Measurements from ENCODE around the gene ADSS1. TPM values are rescaled to one million over a fixed set of nuclear protein-coding genes. Genes with fewer than 3 reads are reported as not detected.
A peak's percentile ranks its signal among the peaks of the same experiment; 100 is the strongest.

ADSS1 gene
- total and polyA plus RNA-seq, 10 donors = 2.7 to 11.7 (median 5.1) TPM

DNA sequence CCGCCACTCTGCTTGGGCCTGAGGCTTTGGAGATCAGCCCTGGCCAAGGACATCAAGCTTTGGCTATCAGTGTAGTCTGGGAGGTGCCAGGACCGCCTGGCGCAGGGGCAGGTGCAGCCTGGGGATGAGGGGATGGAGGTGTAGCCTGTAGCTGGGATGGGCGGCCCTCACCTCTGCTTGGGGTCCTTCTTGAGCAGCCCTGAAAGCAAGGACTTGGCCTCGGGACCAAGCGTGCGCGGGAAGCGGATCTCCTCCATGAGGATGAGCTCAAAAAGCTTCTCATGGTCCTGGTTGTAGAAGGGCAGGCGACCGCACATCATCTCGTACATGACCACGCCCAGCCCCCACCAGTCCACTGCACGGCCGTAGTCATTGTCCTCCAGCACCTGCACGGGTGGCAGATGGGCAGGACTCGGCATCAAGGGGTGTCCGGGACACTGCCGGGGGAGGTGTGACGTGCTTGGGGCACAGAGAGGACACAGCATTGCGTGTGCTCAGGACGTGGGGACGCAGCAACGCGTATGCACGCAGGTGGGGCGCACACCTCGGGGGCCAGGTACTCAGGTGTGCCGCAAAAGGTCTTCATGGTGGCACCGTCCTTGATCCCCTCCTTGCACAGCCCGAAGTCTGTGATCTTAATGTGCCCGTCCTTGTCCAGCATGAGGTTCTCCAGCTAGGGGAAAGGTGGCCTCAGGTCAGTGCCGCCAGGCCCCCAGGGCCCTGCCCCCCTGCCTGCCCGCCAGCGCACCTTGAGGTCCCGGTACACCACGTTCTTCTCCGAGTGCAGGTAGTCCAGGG lies 48.9 kb downstream of the ADSS1 start:
- TF ChIP-seq POLR2A (IDR thresholded peaks at IDR 0.05) (no peak), POLR2AphosphoS5 (IDR thresholded peaks at IDR 0.05) (peak in 1 of 3 donors; percentile 52)
- H3K9me3 ChIP-seq = peaks cover 0 to 9% (median 5%) of the 10 kb centered on the region in 8 donors
- 89 to 95% (median 94%) methylated on average over 33 to 38 of the region's 38 CpGs for WGBS, 5 donors
- peaks cover 0 to 86% (median 61%) of the 10 kb centered on the region in 6 donors for H3K36me3 ChIP-seq
- DNase-seq = no peak
- H3K4me3 ChIP-seq = no peak overlapping the region
- no peak overlapping the region for H3K27ac ChIP-seq
- H3K4me1 ChIP-seq = peaks cover 12 to 33% (median 19%) of the 10 kb centered on the region in 6 donors
- no peaks in the 10 kb centered on the region for H3K27me3 ChIP-seq (replicated peaks in 1 of 7)
- intact Hi-C loops (cut with DNase I; ENCODE audit: low total_unique reads) = no loop called here

DNA sequence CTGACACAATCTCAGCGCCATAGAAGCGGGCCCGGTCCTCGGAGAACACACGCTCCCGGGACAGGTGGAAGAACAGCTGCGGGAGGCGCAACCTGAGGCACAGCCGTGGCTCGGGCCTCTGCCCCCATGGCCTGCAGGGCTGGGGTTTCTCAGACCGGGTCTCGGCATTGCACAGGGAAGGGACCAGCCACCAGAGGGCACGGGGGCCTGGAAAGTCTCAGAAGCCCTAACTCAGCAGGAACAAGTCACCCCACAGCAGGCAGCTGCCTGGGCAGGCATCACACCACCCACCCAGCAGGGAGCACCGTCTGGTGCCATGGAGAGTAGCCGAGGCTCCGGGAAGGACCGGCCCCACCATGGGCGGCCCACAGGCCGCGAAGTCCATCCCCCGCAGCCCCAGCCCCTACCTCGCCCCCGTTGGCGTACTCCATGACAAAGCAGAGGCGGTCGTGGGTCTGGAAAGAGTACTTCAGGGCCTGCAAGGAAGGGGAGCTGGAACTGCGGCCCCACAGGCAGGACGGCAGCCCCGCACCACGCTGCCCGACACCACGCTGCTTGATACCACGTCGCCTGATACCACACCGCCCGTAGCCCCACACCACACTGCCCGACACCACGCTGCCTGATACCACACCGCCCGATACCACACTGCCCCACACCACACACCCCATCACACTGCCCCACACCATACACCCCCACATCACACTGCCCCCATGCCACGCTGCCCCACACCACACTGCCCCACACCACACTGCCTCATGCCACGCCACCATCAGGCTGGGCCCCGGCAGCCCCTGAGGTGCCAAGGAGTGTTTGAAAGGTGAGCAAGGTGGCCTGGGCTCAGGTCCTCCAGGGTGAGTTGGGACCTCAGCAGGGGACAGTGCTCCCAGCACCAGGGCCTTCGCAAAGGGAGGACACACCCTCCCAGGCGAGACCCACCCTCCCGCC lies 49.8 kb downstream of the ADSS1 start:
- peaks cover 0 to 95% (median 63%) of the 10 kb centered on the region in 6 donors for H3K36me3 ChIP-seq
- intact Hi-C loops (cut with DNase I; ENCODE audit: low total_unique reads) = no loop called here
- H3K27me3 ChIP-seq (replicated peaks in 1 of 7) = no peaks in the 10 kb centered on the region
- H3K4me1 ChIP-seq = peaks cover 4 to 26% (median 10%) of the 10 kb centered on the region in 6 donors
- peak in 1 of 3 donors; percentile 12 for TF ChIP-seq POLR2AphosphoS5 (IDR thresholded peaks at IDR 0.05)
- TF ChIP-seq, protein P1, sequence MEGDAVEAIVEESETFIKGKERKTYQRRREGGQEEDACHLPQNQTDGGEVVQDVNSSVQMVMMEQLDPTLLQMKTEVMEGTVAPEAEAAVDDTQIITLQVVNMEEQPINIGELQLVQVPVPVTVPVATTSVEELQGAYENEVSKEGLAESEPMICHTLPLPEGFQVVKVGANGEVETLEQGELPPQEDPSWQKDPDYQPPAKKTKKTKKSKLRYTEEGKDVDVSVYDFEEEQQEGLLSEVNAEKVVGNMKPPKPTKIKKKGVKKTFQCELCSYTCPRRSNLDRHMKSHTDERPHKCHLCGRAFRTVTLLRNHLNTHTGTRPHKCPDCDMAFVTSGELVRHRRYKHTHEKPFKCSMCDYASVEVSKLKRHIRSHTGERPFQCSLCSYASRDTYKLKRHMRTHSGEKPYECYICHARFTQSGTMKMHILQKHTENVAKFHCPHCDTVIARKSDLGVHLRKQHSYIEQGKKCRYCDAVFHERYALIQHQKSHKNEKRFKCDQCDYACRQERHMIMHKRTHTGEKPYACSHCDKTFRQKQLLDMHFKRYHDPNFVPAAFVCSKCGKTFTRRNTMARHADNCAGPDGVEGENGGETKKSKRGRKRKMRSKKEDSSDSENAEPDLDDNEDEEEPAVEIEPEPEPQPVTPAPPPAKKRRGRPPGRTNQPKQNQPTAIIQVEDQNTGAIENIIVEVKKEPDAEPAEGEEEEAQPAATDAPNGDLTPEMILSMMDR (IDR thresholded peaks at IDR 0.05 in 8 of 11, conservative IDR thresholded peaks at IDR 0.05 in 3 of 11) = no peak
- TF ChIP-seq POLR2A (IDR thresholded peaks at IDR 0.05) = no peak
- DNase-seq = no peak
- H3K27ac ChIP-seq = no peak overlapping the region
- peaks cover 0 to 9% (median 5%) of the 10 kb centered on the region in 8 donors for H3K9me3 ChIP-seq
- no peak overlapping the region for H3K4me3 ChIP-seq
- 90 to 96% (median 92%) methylated on average over 15 to 46 of the region's 46 CpGs for WGBS, 5 donors

DNA sequence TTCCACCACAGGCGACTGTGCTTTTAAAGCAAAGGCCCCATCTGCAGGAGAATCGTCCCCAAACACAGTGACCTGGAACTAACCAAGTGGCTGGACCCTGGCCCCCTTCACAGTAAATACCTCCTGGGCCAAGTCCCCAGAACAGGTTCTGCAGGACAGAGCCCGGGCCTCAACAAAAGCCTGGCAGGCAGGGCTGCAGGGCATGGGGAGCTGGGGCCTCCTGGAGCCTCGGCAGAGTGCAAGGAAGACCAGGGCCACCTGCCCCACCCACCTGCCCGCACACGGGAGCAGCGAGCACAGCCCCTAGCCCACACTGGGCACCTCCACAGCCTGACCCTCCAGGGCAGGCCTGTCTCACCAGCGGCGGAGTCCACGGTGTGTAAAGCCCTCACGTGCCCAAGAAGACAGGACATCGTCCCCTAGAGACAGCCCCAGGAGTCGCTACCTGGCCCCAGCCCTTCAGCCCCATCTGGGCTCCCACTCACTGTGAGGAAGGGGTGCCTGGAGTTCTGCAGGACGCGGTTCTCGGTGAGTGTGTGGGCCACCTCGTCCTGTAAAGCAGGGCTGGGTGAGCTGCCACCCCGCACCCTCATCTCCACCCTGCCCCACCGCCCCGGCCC lies 50.5 kb downstream of the ADSS1 start:
- H3K27ac ChIP-seq = no peak overlapping the region
- TF ChIP-seq POLR2AphosphoS5 (IDR thresholded peaks at IDR 0.05) = no peak
- TF ChIP-seq POLR2A (IDR thresholded peaks at IDR 0.05) = no peak
- TF ChIP-seq, protein P1 (IDR thresholded peaks at IDR 0.05 in 8 of 11, conservative IDR thresholded peaks at IDR 0.05 in 3 of 11) = no peak
- H3K27me3 ChIP-seq (replicated peaks in 1 of 7) = no peaks in the 10 kb centered on the region
- peaks cover 0 to 100% (median 66%) of the 10 kb centered on the region in 6 donors for H3K36me3 ChIP-seq
- H3K9me3 ChIP-seq = peaks cover 0 to 9% (median 5%) of the 10 kb centered on the region in 8 donors
- peaks cover 0 to 24% (median 5%) of the 10 kb centered on the region in 6 donors for H3K4me1 ChIP-seq
- 88 to 92% (median 91%) methylated on average over 7 to 20 of the region's 20 CpGs for WGBS, 5 donors
- H3K4me3 ChIP-seq = no peak overlapping the region
- no peak for DNase-seq
- intact Hi-C loops (cut with DNase I; ENCODE audit: low total_unique reads) = no loop called here

DNA sequence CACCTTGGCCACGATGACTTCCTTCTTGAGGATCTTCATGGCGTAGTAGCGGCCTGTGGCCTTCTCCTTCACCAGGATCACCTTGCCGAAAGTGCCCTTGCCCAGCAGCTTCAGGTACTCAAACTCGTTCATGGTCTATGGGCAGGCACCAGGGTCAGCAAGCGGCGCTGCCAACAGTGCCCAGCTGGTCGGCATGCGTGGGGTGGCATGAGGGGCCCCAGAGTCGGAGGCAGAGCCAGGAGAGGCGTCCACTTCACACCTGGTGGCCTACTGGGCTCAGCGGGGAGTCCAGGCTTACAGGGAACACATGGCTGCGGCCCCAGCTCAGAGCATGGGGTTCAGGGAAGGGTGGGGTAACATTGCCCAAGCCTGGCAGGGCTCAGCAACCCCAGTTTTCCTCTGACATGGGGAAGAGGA lies 51.1 kb downstream of the ADSS1 start:
- peaks cover 0 to 100% (median 68%) of the 10 kb centered on the region in 6 donors for H3K36me3 ChIP-seq

More for the DNA sequence above, 51.1 kb downstream of the ADSS1 start:
- H3K27ac ChIP-seq = no peak overlapping the region
- intact Hi-C loops (cut with DNase I; ENCODE audit: low total_unique reads) = no loop called here
- no peaks in the 10 kb centered on the region for H3K27me3 ChIP-seq (replicated peaks in 1 of 7)
- H3K9me3 ChIP-seq = peaks cover 0 to 9% (median 5%) of the 10 kb centered on the region in 8 donors
- peaks cover 0 to 21% (median 5%) of the 10 kb centered on the region in 6 donors for H3K4me1 ChIP-seq
- no peak overlapping the region for H3K4me3 ChIP-seq
- 88 to 99% (median 91%) methylated on average over 7 to 13 of the region's 13 CpGs for WGBS, 5 donors
- no peak for DNase-seq
- TF ChIP-seq, protein P1 (IDR thresholded peaks at IDR 0.05 in 8 of 11, conservative IDR thresholded peaks at IDR 0.05 in 3 of 11) = no peak
- TF ChIP-seq POLR2A (IDR thresholded peaks at IDR 0.05) (no peak), POLR2AphosphoS5 (IDR thresholded peaks at IDR 0.05) (no peak)
